AG09319 (cell line): ENCODE measurements around the gene USP25.
A peak's percentile ranks its signal among the peaks of the same experiment; 100 is the strongest.

Experiments used
- DNase-seq: peaks from one replicate; pipeline ENCODE4 v3.0.0-alpha.2; 2010; ENCODE audit warnings: low read depth; ENCODE audit errors: extremely low read depth
- TF ChIP-seq, protein P1 (sequence below): IDR thresholded peaks from 2 replicates; pipeline ENCODE4 v1.5.1; 2011; ENCODE audit warnings: low read depth, mild to moderate bottlenecking, inconsistent platforms, low read length, moderate library complexity

Gene USP25

DNA sequence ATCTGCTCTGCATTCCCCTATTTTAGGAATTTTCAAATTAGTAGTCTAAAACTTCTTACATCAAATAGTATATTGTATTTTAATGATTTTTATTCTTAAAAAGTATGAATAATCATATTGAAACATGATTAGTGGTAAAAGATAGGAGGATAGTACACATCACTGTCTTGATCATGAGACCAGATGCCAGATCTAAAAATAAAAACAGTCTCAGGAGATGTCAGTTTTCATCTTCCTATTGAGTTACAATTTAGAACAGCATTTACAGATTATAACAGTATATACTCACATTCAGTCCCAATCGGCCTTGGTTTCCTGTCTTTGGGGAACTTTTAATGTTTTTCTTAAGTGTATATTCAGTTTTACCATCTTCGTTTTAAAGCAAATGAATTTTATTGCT lies 95.9 kb downstream of the USP25 start:
- TF ChIP-seq, protein P1, sequence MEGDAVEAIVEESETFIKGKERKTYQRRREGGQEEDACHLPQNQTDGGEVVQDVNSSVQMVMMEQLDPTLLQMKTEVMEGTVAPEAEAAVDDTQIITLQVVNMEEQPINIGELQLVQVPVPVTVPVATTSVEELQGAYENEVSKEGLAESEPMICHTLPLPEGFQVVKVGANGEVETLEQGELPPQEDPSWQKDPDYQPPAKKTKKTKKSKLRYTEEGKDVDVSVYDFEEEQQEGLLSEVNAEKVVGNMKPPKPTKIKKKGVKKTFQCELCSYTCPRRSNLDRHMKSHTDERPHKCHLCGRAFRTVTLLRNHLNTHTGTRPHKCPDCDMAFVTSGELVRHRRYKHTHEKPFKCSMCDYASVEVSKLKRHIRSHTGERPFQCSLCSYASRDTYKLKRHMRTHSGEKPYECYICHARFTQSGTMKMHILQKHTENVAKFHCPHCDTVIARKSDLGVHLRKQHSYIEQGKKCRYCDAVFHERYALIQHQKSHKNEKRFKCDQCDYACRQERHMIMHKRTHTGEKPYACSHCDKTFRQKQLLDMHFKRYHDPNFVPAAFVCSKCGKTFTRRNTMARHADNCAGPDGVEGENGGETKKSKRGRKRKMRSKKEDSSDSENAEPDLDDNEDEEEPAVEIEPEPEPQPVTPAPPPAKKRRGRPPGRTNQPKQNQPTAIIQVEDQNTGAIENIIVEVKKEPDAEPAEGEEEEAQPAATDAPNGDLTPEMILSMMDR, result no peak
- no peak for DNase-seq

DNA sequence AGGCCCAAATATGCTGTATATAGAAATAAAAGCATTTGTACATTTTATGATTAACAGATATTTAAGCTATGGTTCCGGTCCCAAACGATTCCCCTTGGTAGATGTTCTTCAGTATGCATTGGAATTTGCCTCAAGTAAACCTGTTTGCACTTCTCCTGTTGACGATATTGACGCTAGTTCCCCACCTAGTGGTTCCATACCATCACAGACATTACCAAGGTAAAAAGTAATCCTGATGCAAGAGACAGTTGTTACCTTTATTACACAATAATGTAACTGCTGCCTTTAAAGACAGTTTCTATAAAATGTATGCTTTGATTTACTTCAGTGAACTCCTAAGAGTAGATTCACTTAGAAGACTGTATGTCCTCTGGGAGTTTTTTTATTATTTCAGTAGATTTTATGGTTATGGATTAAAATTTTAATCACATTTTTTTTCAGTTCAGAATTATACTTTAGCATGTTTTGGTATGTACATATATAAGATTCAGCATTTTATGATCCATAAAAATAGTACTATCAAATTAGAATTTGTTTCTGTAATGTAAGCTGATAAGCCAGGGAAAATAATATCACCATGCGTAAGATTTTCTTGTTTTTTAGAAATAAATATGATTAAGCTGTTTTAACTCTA lies 96.5 kb downstream of the USP25 start:
- no peak for DNase-seq
- TF ChIP-seq, protein P1, result peak; percentile 39

DNA sequence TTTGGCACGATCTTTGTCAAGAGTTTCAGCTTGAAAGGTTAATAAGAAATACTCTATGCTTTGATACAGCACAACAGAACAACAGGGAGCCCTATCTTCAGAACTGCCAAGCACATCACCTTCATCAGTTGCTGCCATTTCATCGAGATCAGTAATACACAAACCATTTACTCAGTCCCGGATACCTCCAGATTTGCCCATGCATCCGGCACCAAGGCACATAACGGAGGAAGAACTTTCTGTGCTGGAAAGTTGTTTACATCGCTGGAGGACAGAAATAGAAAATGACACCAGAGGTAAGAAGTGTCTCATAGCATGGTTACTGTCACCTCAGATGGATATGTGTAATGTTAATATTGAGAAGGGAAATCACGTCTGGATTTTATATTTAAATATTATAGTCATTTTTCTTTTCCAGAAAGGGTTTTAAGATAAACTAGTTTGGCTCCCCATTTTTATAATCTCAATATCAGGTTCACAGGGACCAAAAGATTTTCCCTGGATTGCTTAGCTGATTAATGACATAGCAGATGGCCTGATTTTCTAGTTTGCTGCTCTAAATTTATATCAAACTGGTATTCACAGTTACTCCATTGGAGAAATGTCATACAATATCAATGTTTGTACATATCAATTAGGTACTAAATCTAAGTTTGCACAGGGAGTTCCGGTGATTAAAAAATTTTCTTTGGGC lies 97.3 kb downstream of the USP25 start:
- no peak for DNase-seq
- TF ChIP-seq, protein P1, result no peak

DNA sequence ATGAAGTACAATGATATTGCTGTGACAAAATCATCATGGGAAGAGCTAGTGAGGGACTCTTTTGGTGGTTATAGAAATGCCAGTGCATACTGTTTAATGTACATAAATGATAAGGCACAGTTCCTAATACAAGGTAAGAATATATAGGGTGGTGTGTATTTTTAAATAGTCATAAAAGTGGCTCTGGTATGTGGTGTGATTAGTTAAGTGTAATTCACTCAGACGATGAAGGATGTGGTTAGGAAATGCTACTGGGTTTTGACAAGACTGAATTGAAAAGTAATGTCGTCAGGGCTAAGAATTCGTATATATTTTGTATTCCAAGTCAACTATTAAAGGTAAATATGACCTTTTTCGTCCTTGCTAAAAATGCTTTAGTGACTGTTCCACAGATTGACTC lies 101.7 kb downstream of the USP25 start:
- TF ChIP-seq, protein P1, result no peak
- no peak for DNase-seq

DNA sequence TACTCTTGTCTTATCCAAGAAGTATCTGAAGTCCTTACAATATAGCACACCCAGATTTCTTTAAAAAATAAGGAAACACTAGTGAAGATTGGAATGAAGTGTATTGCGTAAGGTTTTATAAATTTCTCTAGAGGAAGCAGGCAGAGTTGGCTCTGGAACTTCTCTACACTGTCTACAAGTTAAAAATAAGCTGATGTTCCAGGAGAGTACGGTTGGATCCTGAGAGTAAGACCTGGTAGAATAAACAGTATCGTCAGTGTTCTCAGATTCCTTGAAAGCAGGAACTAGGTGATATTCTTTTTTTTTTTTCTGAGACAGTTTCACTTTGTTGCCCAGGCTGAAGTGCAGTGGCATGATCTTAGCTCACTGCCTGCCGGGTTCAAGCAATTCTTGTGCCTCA lies 107.9 kb downstream of the USP25 start:
- TF ChIP-seq, protein P1, result no peak
- DNase-seq, result no peak

DNA sequence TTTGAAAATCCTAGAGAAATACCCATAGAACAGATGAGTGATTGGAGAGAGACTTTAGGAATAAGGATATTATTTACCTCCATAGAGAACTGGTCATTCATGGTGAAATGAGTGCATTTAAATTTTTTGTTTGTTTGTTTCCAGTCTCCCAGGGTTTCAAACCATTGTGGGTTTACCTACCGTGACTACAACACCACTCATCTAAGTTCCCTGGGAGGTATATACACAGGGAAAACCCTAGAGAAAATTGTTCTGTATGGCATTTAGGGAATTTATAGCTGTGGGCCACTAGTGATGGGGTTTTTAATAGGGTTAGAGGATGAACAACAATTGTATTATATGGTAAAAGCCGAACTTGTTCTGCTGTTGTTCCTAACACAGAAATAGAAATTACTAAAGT lies 109.2 kb downstream of the USP25 start:
- no peak for DNase-seq
- TF ChIP-seq, protein P1, result no peak

DNA sequence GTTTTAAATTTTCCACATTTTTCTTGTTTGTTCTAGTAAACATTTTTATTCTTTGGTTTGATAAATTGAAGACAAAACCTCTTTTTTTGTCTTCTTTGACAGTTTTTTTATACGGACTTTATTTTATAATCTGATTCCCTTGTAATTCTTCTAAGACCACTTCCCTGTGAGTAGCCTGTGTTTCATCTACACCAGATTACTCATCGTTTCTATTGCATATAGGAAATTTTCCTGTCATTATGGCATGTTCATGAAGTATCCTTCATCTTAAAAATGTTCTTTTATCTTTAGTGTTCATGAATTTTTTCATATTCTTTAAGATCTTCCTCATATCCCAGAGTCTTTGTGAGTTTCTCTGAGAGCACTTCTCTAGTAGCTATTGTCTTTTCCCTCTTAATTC lies 109.8 kb downstream of the USP25 start:
- TF ChIP-seq, protein P1, result no peak
- DNase-seq, result no peak
